ENCODE data around the gene EMP2.

The EMP2 gene

DNA sequence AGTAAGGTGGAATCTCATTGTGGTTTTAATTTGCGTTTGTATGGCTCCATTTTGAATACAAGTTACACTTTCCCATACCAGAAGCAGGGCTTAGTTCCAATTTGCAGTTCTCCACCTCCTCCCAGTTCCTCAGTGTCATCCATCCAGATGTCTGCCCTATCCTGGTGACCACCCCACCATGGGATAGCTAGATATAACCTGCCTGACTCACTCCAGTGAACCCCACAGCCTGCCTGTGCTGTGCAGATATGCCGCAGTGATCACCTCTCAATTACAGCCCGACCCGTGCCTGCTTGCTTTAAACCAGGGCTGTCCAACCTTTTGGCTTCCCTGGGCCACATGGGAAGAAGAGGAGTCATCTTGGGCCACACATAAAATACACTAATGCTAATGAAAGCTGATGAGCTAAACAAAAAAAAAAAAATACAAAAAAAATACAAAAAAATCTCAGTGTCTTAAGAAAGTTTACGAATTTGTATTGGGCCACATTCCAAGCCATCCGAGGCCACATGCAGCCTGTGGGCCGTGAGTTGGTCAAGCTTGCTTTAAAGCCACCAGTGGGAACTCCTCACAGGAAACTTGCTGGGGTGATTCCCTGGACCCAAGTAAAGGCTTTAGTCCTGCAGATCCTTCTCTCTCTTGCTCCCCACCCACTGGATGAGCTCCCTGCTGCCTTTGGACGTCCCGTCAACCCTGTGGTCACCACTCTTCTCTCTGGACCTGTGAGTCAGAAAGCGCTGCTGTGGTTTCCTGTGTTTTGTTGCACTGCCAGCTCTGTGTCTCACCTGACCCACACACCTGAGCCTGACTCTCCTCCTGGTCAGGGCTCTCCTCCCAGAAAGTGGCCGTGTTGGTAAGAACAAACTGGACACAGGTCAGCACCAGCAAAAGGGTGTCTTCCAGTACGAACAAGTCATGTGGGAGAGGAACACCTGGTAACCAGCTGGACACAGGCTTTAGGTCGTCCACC lies 83.0 kb downstream of the EMP2 start:
- ATAC-seq = no peak
- TF ChIP-seq TOX (CRISPR knock-in tag; IDR thresholded peaks at IDR 0.05; ENCODE audit: borderline replicate concordance) (no peak), PPARA (CRISPR knock-in tag; IDR thresholded peaks at IDR 0.05; ENCODE audit: borderline replicate concordance) (no peak), ESRRG (CRISPR knock-in tag; IDR thresholded peaks at IDR 0.05) (no peak), ARNTL (CRISPR knock-in tag; IDR thresholded peaks at IDR 0.05; ENCODE audit: borderline replicate concordance, low read depth) (no peak), ZNF70 (CRISPR knock-in tag; IDR thresholded peaks at IDR 0.05) (no peak), OSR1 (CRISPR knock-in tag; IDR thresholded peaks at IDR 0.05) (no peak), ZFP3 (CRISPR knock-in tag; IDR thresholded peaks at IDR 0.05) (no peak), ZNF8 (CRISPR knock-in tag; IDR thresholded peaks at IDR 0.05) (no peak), CSDC2 (CRISPR knock-in tag; IDR thresholded peaks at IDR 0.05) (no peak), SNAI2 (CRISPR knock-in tag; IDR thresholded peaks at IDR 0.05) (no peak), RARB (CRISPR knock-in tag; IDR thresholded peaks at IDR 0.05) (no peak), BACH2 (CRISPR knock-in tag; IDR thresholded peaks at IDR 0.05; ENCODE audit: borderline replicate concordance) (no peak), GLIS3 (CRISPR knock-in tag; IDR thresholded peaks at IDR 0.05) (no peak)
- TF ChIP-seq, protein P1, sequence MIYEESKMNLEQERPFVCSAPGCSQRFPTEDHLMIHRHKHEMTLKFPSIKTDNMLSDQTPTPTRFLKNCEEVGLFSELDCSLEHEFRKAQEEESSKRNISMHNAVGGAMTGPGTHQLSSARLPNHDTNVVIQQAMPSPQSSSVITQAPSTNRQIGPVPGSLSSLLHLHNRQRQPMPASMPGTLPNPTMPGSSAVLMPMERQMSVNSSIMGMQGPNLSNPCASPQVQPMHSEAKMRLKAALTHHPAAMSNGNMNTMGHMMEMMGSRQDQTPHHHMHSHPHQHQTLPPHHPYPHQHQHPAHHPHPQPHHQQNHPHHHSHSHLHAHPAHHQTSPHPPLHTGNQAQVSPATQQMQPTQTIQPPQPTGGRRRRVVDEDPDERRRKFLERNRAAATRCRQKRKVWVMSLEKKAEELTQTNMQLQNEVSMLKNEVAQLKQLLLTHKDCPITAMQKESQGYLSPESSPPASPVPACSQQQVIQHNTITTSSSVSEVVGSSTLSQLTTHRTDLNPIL (CRISPR knock-in tag; IDR thresholded peaks at IDR 0.05; ENCODE audit: low read depth) = no peak
- TF ChIP-seq, protein P2, sequence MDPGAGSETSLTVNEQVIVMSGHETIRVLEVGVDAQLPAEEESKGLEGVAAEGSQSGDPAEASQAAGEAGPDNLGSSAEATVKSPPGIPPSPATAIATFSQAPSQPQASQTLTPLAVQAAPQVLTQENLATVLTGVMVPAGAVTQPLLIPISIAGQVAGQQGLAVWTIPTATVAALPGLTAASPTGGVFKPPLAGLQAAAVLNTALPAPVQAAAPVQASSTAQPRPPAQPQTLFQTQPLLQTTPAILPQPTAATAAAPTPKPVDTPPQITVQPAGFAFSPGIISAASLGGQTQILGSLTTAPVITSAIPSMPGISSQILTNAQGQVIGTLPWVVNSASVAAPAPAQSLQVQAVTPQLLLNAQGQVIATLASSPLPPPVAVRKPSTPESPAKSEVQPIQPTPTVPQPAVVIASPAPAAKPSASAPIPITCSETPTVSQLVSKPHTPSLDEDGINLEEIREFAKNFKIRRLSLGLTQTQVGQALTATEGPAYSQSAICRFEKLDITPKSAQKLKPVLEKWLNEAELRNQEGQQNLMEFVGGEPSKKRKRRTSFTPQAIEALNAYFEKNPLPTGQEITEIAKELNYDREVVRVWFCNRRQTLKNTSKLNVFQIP (CRISPR knock-in tag; IDR thresholded peaks at IDR 0.05; ENCODE audit: borderline replicate concordance, low read depth) = no peak
- TF ChIP-seq, protein P3, sequence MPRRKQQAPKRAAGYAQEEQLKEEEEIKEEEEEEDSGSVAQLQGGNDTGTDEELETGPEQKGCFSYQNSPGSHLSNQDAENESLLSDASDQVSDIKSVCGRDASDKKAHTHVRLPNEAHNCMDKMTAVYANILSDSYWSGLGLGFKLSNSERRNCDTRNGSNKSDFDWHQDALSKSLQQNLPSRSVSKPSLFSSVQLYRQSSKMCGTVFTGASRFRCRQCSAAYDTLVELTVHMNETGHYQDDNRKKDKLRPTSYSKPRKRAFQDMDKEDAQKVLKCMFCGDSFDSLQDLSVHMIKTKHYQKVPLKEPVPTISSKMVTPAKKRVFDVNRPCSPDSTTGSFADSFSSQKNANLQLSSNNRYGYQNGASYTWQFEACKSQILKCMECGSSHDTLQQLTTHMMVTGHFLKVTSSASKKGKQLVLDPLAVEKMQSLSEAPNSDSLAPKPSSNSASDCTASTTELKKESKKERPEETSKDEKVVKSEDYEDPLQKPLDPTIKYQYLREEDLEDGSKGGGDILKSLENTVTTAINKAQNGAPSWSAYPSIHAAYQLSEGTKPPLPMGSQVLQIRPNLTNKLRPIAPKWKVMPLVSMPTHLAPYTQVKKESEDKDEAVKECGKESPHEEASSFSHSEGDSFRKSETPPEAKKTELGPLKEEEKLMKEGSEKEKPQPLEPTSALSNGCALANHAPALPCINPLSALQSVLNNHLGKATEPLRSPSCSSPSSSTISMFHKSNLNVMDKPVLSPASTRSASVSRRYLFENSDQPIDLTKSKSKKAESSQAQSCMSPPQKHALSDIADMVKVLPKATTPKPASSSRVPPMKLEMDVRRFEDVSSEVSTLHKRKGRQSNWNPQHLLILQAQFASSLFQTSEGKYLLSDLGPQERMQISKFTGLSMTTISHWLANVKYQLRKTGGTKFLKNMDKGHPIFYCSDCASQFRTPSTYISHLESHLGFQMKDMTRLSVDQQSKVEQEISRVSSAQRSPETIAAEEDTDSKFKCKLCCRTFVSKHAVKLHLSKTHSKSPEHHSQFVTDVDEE (CRISPR knock-in tag; IDR thresholded peaks at IDR 0.05) = no peak

DNA sequence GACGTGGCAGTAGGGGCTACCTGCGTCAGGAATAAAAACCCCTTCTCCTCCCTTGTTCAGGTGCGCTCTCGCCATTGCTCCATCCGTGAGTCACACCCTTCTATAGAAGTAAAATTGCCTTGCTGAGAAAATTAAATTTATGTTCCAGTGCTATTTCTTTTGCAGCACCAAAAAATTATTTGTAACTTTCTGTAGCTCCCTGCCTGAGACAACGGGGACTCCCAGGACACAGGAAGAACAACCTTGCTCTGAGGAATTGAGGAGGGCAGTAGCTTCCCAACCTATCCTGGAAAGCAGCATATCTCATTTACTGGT lies 85.4 kb downstream of the EMP2 start:
- TF ChIP-seq PPARA (CRISPR knock-in tag; IDR thresholded peaks at IDR 0.05; ENCODE audit: borderline replicate concordance) (no peak), ZC3H10 (CRISPR knock-in tag; IDR thresholded peaks at IDR 0.05) (no peak), ARNTL (CRISPR knock-in tag; IDR thresholded peaks at IDR 0.05; ENCODE audit: borderline replicate concordance, low read depth) (no peak), OSR1 (CRISPR knock-in tag; IDR thresholded peaks at IDR 0.05) (no peak), ZNF565 (CRISPR knock-in tag; conservative IDR thresholded peaks at IDR 0.05; ENCODE audit: low read depth) (no peak), BACH2 (CRISPR knock-in tag; IDR thresholded peaks at IDR 0.05; ENCODE audit: borderline replicate concordance) (no peak), ZFP30 (CRISPR knock-in tag; IDR thresholded peaks at IDR 0.05) (no peak), GLIS3 (CRISPR knock-in tag; IDR thresholded peaks at IDR 0.05) (no peak), ZNF70 (CRISPR knock-in tag; IDR thresholded peaks at IDR 0.05) (no peak), ZNF8 (CRISPR knock-in tag; IDR thresholded peaks at IDR 0.05) (no peak), TCF4 (CRISPR knock-in tag; IDR thresholded peaks at IDR 0.05; ENCODE audit: borderline replicate concordance) (no peak), TOX (CRISPR knock-in tag; IDR thresholded peaks at IDR 0.05; ENCODE audit: borderline replicate concordance) (no peak), ZFP3 (CRISPR knock-in tag; IDR thresholded peaks at IDR 0.05) (no peak), ISL1 (CRISPR knock-in tag; IDR thresholded peaks at IDR 0.05) (no peak)
- TF ChIP-seq, protein P1 (CRISPR knock-in tag; IDR thresholded peaks at IDR 0.05; ENCODE audit: low read depth) = no peak
- TF ChIP-seq, protein P4, sequence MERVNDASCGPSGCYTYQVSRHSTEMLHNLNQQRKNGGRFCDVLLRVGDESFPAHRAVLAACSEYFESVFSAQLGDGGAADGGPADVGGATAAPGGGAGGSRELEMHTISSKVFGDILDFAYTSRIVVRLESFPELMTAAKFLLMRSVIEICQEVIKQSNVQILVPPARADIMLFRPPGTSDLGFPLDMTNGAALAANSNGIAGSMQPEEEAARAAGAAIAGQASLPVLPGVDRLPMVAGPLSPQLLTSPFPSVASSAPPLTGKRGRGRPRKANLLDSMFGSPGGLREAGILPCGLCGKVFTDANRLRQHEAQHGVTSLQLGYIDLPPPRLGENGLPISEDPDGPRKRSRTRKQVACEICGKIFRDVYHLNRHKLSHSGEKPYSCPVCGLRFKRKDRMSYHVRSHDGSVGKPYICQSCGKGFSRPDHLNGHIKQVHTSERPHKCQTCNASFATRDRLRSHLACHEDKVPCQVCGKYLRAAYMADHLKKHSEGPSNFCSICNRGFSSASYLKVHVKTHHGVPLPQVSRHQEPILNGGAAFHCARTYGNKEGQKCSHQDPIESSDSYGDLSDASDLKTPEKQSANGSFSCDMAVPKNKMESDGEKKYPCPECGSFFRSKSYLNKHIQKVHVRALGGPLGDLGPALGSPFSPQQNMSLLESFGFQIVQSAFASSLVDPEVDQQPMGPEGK (CRISPR knock-in tag; IDR thresholded peaks at IDR 0.05; ENCODE audit: borderline replicate concordance) = no peak
- TF ChIP-seq, protein P3 (CRISPR knock-in tag; IDR thresholded peaks at IDR 0.05) = no peak
- TF ChIP-seq, protein P5, sequence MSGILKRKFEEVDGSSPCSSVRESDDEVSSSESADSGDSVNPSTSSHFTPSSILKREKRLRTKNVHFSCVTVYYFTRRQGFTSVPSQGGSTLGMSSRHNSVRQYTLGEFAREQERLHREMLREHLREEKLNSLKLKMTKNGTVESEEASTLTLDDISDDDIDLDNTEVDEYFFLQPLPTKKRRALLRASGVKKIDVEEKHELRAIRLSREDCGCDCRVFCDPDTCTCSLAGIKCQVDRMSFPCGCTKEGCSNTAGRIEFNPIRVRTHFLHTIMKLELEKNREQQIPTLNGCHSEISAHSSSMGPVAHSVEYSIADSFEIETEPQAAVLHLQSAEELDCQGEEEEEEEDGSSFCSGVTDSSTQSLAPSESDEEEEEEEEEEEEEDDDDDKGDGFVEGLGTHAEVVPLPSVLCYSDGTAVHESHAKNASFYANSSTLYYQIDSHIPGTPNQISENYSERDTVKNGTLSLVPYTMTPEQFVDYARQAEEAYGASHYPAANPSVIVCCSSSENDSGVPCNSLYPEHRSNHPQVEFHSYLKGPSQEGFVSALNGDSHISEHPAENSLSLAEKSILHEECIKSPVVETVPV (CRISPR knock-in tag; IDR thresholded peaks at IDR 0.05) = no peak
- ATAC-seq = no peak

Data from SK-N-SH treated with all-trans-retinoic acid at 6 μM for 48 hours (cell line).